Lower leg skin (tissue), 4 donors: ENCODE measurements around the gene FUBP1. TPM values are rescaled to one million over a fixed set of nuclear protein-coding genes. Genes with fewer than 3 reads are reported as not detected.
A peak's percentile ranks its signal among the peaks of the same experiment; 100 is the strongest.
"Not testable (repeated sequence)": the region's sequence is repeated elsewhere in the genome, so short reads cannot be mapped to it uniquely, and the experiment has no call there.

Experiments used
- DNase-seq, 2 donors: peaks; one replicate each; pipeline ENCODE4 v3.0.0-alpha.2; 2019; ENCODE audit warnings: low spot score in 2 of 2
- H3K4me3 ChIP-seq: fragments of 200-600 bp; sonication (generic); 2 replicates; pipeline ENCODE4 v1.5.1; 2017; ENCODE audit warnings: mild to moderate bottlenecking, low read depth; ENCODE audit not compliant: poor library complexity, severe bottlenecking
- CTCF ChIP-seq, 3 donors: fragments of 450-650 bp; IDR thresholded peaks; one replicate each; pipeline ENCODE4 v1.5.1; 2016; ENCODE audit warnings: antibody characterized with exemption in 3 of 3, mild to moderate bottlenecking in 3 of 3, moderate library complexity in 2 of 3
- POLR2A ChIP-seq, 2 donors: fragments of 450-650 bp; IDR thresholded peaks; one replicate each; pipeline ENCODE4 v1.6.1; 2016 to 2017; ENCODE audit warnings: antibody characterized with exemption in 2 of 2, mild to moderate bottlenecking in 1 of 2, moderate library complexity in 1 of 2
- WGBS, 2 donors: methylation state at CpG; one replicate each; pipeline ENCODE4 v1.1.5; 2018; 5-methylcytosine and 5-hydroxymethylcytosine counted together
- intact Hi-C: fragments of 100-400 bp; cut with DNase I; formaldehyde crosslinking; loops from one replicate; pipeline ENCODE4 v1.15.0; 2023; ENCODE audit warnings: low total_unique reads
- total RNA-seq, 4 donors: library from RNA; depleted of rRNA; stranded (reverse); fragments of >200 nt; gene quantifications; one replicate each; pipeline ENCODE4 v1.1.0, GENCODE V29; 2016

The FUBP1 gene
- total RNA-seq, 4 donors from 2014 or later, result 48.7 to 105 (median 58.9) TPM

GRCh38 chr1:78004719-78005447, 26.0 kb upstream of the FUBP1 start, which contains the start of gene DNAJB4:
Gene DNAJB4, plus strand, starts transcription at chr1:78004939. Its CDS starts 172 bp downstream, at chr1:78005111.
- peak within 1 kb of the TSS; percentile 43 for H3K4me3 ChIP-seq
- intact Hi-C loops, result no loop called here
- peak in 1 of 2 donors; percentile 92 for TF ChIP-seq POLR2A (IDR thresholded peaks at IDR 0.05)
- no peak for TF ChIP-seq CTCF (IDR thresholded peaks at IDR 0.05)
- whole genome bisulfite sequencing, 2 donors, result 1 to 2% methylated on average over 12 of the region's 12 CpGs
- DNase-seq, result peak in 1 of 2 donors; percentile 89

GRCh38 chr1:78003882-78004718, 25.2 kb upstream of the FUBP1 start:
- H3K4me3 ChIP-seq, result no peak overlapping the region
- WGBS, 2 donors, result 3 to 5% methylated on average over 8 of the region's 8 CpGs
- DNase-seq, result peak in 1 of 2 donors; percentile 30
- TF ChIP-seq CTCF (IDR thresholded peaks at IDR 0.05), result no peak
- intact Hi-C loops, result no loop called here

- TF ChIP-seq CTCF (IDR thresholded peaks at IDR 0.05) (no peak), POLR2A (IDR thresholded peaks at IDR 0.05) (no peak)
- DNase-seq, result no peak
- WGBS, 2 donors, result 23 to 33% methylated on average over 3 of the region's 3 CpGs
- H3K4me3 ChIP-seq, result no peak overlapping the region
- intact Hi-C loops, result no loop called here
These were observed 24.3 kb upstream of the FUBP1 start for GRCh38 chr1:78003070-78003746.

GRCh38 chr1:78000536-78000935, 21.7 kb upstream of the FUBP1 start:
- WGBS, 2 donors, result 89 to 90% methylated on average over 11 of the region's 11 CpGs
- DNase-seq, intact Hi-C loops, H3K4me3 ChIP-seq: not testable (repeated sequence)

- no peak for TF ChIP-seq POLR2A (IDR thresholded peaks at IDR 0.05)
- no peak for TF ChIP-seq CTCF (IDR thresholded peaks at IDR 0.05)
- DNase-seq, result no peak
- intact Hi-C loops, result no loop called here
- 97% methylated on average over 5 of the region's 5 CpGs for whole genome bisulfite sequencing, 2 donors
- no peak overlapping the region for H3K4me3 ChIP-seq
These were observed 17.9 kb upstream of the FUBP1 start for GRCh38 chr1:77996734-77997133.
